Breast epithelium (tissue), 3 donors: Measurements from ENCODE around the gene PLIN4.

Experiments used
- POLR2A ChIP-seq: fragments of 450-650 bp; IDR thresholded peaks from one replicate; pipeline ENCODE4 v1.6.1; 2016; ENCODE audit warnings: antibody characterized with exemption, mild to moderate bottlenecking, moderate library complexity
- POLR2AphosphoS5 ChIP-seq, 3 donors: sonication (generic); formaldehyde crosslinking; IDR thresholded peaks; one replicate each; pipeline ENCODE4 v1.6.1; 2017; ENCODE audit warnings: antibody characterized with exemption in 3 of 3
- TF ChIP-seq, protein P1 (sequence below), 3 donors: fragments of 450-650 bp; IDR thresholded peaks; one replicate each; pipeline ENCODE4 v1.5.1; 2016 to 2017; ENCODE audit warnings: antibody characterized with exemption in 3 of 3, mild to moderate bottlenecking in 3 of 3, moderate library complexity in 3 of 3

DNA sequence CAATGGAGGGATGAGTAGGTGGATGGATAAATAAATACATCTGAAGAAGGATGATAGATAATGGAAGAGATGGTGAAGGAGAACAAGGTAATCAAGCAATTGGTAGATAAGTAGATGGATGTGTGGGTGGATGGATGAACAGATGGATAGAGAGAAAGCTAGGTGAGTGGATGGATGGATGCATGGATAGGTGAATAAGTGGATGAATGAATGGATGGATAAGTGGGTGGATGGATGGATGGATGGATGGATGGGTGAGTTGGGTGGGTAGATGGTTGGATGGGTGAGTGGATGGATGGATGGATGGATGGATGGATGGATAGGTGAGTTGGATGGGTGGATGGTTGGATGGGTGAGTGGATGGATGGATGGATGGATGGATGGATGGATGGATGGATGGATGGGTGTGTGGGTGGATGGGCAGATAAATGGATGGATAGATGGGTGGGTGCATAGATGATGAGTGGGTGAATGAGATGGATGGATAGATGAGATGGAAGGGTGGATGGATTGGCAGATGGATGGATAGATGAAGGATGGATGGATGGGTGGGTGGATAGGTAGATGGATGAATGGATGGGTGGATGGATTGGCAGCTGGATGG lies 34.9 kb upstream of the PLIN4 start:
- TF ChIP-seq, protein P1, sequence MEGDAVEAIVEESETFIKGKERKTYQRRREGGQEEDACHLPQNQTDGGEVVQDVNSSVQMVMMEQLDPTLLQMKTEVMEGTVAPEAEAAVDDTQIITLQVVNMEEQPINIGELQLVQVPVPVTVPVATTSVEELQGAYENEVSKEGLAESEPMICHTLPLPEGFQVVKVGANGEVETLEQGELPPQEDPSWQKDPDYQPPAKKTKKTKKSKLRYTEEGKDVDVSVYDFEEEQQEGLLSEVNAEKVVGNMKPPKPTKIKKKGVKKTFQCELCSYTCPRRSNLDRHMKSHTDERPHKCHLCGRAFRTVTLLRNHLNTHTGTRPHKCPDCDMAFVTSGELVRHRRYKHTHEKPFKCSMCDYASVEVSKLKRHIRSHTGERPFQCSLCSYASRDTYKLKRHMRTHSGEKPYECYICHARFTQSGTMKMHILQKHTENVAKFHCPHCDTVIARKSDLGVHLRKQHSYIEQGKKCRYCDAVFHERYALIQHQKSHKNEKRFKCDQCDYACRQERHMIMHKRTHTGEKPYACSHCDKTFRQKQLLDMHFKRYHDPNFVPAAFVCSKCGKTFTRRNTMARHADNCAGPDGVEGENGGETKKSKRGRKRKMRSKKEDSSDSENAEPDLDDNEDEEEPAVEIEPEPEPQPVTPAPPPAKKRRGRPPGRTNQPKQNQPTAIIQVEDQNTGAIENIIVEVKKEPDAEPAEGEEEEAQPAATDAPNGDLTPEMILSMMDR (IDR thresholded peaks at IDR 0.05): no peak
- TF ChIP-seq POLR2A: no peak
- TF ChIP-seq POLR2AphosphoS5 (IDR thresholded peaks at IDR 0.05): no peak
